A673 (cell line): Measurements from ENCODE around the gene STK32A.

Experiments used
- CTCF ChIP-seq: fragments of 300-800, 200-600 bp; sonication (generic); conservative IDR thresholded peaks from 2 replicates; pipeline ENCODE4 v1.5.1; 2017; ENCODE audit warnings: low read depth, mild to moderate bottlenecking, antibody characterized with exemption, low read length, moderate library complexity, mixed read lengths
- EZH2 ChIP-seq: fragments of 200-600 bp; sonication (generic); IDR thresholded peaks from 2 replicates; pipeline ENCODE4 v1.6.1; 2017; ENCODE audit warnings: borderline replicate concordance, low read depth, mild to moderate bottlenecking, mixed read lengths, antibody characterized with exemption, low read length; ENCODE audit not compliant: poor library complexity, severe bottlenecking

DNA sequence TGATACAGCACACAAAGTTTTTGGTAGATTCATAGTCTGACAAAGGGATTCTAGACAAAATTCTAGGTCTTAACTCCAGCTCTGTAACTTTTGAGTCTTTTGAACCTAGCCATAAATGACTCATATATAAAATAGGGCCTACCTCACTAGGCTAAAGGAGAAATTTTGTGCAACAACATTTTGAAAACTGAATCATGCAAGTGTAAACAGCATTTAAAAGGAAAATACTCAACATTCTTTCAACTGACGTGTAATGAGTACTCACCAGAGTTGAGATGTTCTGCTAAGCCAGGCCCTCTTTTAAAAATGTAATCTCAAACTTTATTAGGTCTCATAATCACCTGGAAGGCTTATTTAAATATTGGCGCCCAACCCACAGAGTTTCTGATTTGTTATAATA lies 113.2 kb downstream of the STK32A start:
- TF ChIP-seq CTCF (no peak), EZH2 (no peak)
